HK-2 (cell line): ENCODE results near the gene RUVBL2.

Source experiments
- DNase-seq: peaks from one replicate; pipeline ENCODE4 v3.0.0-alpha.2; 2018; ENCODE audit not compliant: unreplicated experiment

The RUVBL2 gene

DNA sequence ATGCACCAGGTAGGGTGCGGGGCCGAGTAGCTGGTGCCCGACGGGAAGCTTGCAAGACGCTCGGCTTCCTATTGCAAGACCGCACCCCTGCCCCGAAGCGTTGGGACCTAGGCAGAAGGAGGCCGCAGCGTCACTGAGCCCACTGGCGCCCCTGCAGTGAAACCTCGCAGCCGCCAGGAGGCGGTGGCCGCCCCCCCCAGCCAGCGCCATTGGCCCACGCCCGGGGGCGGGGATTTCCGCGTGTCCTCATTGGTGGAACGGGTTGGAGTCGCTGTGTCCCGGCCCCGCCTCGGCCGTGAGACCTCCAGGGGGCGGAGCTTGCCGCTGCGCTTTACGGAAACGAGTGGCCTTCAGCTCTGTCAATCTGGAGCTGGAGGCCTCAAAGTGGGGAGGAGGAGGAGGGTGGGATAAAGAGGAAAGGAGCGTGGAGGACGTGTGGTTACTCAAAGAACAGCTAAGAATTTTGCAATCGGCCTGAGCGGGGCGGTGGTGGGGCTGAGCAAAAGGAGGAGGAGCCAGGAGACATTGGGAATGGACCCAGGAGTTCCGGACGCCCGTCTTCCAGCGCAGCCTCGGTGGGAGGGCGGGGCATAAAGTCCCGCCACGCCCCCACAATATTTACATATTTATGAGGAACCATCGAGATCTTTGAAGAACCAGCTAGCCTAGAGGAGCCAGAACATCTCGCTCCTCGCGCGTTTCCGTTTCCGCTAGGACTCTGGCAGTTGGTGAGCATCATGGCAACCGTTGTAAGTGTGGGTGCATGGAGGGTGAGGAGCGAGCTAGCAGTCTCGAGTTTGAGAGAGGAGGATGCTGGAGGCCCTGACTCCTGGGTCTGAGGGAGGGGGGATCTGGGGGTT is at the start of gene RUVBL2, which contains the start of gene GYS1:
Gene RUVBL2 (plus strand): TSS at position 713 of the 860 bp plus-strand sequence. CDS start 25 bp downstream, at position 738.
Gene GYS1 (minus strand): TSS at position 135 of the 860 bp plus-strand sequence. CDS start 197 bp downstream, outside the sequence.
- DNase-seq = peak; percentile 99

DNA sequence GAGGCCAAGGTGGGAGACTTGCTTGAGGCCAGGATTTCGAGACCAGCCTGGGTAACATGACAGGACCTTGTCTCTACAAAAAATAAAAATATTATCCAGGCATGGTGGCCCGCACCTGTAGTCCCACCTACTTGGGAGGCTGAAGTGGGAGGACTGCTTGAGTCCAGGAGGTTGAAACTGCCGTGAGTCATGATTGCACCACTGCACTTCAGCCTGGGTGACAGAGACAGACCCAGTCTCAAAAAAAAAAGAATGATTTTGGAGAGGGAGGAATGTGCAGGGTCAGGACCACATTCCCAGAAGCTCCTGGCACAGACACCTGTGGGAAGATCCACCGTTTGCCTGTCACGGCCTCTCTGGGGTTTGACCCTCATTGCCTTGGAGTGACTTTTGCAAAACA is 48.3 kb upstream of the RUVBL2 start:
- DNase-seq = no peak

DNA sequence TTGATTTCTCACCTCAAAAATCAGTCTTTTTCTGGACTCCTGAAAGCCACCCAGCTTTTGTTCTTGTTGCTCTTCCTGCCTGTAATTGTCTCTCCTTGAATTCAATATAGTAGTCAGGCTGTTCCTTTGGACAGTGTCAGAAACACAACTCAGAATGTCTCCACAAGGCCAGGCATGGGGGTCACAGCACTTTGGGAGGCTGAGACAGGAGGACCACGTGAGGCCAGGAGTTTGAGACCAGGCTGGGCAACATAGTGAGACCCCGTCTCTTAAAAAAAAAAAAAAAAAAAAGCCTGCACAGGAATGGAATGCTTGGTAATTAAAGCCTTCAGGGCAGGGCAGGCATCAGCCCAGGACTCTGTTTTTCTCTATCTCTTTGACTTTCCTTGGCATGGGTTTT is 47.9 kb upstream of the RUVBL2 start:
- DNase-seq = no peak

DNA sequence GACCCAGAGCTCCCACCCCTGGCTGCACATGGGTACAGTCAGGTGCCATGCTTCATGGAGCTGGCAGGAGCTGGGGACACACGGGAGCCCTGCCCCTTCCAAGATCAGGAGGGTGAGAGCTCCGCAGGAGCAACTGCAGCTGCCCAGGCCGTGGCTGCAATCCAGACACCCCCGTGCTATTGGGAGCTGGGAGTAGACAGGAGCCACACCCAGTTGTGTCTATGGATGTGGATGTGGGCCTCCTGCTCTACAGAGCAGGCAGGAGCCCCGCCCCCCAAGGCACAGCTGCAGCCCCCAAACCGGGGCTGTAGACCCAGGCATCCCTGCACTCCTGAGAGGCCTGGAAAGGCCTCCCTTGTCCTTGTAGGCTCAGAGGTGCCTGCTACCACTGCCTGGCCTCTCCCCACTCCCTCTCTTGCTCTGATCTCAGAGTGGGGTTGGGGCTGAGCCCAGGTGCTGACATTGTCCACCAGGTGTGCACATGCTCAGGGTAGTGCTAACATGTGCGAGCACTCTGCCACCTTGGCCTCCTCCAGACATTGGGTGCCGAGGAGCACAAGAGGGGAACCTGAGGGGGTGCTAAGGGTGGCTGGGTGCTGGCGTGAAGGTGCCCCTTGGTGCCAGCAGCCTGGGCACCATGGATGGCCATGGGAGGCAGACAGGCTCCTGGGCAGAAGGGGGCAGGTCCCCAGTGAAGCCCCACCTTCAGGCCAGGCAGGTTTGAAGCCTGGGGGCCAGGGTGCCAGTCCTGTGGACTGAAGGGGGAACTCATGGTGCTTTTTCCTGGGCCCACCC is 47.0 kb upstream of the RUVBL2 start:
- no peak for DNase-seq

DNA sequence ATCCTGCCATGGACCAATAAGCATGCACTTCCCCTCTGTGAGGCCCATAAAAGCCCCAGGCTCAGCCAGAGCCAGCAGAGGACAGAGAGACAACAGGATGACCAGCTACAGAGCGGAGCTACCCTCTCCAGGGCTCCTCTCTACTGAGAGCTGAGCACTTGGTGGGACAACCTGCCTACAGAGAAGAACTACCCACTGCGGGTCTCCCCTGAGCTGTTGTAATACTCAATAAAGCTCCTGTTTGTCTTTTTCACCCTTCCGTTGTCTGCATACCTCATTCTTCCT is 46.5 kb upstream of the RUVBL2 start:
- DNase-seq = no peak

DNA sequence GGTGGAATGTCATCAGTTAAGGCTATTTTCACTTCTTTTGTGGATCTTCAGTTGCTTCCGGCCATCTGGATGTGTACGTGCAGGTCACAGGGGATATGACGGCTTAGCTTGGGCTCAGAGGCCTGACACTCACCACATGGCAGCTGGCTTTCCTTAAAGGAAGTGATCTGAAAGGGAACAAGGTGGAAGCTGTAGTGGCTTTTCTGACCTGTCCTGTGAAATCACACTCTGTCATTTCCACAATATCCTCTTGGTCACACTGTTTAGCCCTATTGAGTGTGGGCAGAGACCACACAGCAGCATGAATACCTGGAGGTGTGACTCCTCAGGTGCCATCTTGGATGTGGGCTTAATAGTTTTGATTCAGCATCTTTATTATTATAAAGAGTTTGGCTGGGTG is 43.5 kb upstream of the RUVBL2 start:
- no peak for DNase-seq

DNA sequence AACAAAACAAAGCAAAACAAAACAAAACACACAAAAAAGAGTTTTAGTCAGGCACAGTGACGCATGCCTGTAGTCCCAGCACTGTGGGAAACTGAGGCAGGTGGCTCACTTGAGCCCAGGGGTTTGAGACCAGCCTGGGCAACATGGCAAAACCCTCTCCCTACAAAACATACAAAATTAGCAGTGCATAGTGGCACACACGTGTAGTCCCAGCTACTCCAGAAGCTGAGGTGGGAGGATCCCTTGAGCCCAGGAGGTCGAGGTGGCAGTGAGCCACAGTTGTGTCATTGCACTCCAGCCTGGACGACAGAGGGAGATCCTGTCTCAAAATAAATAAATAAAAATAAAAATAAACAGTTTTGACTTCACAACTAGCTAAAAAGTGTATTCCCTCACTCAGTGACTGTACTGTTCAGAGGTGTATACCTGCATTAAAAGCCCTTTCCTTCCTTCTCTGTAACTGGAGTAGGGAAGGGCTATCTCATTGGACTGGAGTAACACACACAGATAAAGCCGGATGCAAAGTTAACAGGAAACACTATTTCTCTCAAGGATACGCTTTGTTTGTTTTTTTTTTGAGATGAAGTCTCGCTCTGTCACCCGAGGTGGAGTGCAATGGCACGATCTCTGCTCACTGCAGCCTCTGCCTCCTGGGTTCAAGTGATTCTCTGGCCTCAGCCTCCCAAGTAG is 42.7 kb upstream of the RUVBL2 start:
- no peak for DNase-seq

DNA sequence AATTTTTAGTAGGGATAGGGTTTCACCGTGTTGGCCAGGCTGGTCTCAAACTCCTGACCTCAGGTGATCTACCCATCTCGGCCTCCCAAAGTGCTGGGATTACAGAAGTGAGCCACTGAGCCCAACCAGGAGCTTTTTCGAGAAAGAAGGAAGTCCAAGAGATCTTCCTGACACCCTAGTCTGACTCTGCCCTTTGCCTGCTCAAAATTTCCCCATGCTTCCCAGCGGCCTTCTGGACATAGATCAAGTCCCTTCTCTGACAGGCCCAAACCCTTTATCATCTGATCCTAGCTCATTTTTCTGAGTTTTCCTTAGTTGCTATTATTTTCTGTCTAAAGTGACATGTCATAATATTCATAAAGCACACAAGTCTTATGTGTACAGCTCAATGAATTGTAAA is 40.5 kb upstream of the RUVBL2 start:
- no peak for DNase-seq

DNA sequence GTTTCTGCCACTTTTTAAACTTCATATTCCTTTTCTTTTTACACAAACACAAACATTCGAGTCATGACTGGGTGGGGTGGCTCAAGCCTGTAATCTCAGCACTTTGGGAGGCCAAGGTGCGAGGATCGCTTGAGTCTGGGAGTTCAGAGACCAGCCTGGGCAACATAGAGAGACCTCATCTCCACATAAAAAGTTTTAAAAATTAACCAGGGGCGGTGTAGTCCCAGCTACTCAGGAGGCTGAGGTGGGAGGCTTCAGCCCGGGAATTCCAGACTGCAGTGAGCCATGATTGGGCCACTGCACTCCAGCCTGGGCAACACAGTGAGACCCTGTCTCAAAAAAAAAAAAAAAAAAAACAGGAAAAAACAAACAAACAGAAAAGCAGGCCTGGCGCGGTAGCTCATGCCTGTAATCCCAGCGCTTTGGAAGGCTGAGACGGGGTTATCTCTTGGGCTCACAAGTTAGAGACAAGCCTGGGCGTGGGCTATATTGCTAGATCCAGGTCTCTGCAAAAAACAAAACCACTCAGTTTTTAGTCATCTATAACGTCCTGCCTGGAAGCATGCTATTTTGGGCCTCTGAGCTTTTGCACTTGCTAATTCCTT is 39.6 kb upstream of the RUVBL2 start:
- DNase-seq = no peak

DNA sequence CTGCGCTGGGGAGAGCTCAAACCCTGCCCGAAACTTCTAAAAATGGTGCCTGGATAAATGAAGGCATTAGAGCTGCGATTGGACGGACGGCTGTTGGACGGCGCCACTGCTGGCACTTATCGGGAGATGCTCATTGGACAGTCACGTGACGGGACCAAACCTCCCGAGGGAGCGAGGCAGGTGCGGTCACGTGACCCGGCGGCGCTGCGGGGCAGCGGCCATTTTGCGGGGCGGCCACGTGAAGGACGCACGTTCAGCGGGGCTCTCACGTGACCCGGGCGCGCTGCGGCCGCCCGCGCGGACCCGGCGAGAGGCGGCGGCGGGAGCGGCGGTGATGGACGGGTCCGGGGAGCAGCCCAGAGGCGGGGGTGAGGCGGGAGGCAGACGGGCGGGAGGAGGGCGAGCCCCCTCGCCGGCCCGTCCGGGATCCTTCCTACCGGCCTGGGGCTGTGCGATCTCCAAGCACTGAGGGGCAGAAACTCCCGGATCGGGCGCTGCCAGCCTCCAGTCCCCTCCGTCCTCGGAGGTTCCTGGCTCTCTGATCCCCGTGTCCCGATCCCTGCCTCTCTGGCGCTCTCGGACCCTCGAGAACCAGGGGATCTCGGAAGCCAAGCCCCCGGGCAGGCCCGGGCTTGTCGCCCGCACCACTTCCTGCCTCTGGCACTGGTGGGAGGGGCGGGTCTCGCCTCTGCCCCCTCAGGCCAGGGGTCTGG is 38.9 kb upstream of the RUVBL2 start, which contains the start of gene BAX:
Gene BAX (plus strand): TSS at position 281 of the 713 bp plus-strand sequence. CDS start 54 bp downstream, at position 335.
- DNase-seq = peak; percentile 96

DNA sequence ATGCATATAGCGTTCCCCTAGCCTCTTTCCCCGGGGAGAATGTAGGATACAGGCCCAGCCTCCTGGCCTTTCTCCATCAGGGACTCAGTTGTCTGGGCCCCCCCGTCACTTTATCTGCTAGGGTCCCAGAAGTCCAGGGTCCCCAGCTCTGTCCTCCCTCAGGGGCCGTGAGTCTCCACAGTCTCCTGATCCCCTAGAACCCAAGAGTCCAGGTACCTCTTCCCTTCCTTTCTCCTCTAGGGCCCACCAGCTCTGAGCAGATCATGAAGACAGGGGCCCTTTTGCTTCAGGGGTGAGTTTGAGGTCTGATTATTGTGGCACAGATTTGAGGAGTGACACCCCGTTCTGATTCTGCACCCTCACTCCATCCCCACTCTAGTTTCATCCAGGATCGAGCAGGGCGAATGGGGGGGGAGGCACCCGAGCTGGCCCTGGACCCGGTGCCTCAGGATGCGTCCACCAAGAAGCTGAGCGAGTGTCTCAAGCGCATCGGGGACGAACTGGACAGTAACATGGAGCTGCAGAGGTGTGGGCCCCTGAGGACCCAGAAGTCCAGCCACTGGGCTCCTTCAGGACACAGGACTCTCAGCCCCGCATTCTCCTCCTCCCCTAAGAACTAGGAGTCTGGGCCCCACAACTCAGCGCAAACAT is 38.3 kb upstream of the RUVBL2 start:
- no peak for DNase-seq

DNA sequence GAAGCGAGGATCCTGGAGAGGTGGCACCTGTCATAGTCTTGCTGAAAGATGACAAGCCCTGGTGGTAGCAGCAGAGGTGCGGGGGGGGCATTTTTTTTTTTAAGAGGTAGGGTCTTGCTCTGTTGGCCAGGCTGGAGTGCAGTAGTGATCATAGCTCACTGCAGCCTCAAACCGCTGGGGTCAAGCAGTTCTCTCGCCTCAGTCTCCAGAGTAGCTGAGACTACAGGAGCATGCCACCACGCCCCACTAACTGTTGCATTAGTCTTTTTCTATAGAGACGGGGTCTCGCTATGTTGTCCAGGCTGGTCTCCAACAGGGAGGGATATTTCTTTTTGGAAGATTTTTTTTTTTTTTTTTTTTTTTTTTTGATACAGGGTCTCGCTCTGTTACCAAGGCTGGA is 35.7 kb upstream of the RUVBL2 start:
- DNase-seq = no peak

DNA sequence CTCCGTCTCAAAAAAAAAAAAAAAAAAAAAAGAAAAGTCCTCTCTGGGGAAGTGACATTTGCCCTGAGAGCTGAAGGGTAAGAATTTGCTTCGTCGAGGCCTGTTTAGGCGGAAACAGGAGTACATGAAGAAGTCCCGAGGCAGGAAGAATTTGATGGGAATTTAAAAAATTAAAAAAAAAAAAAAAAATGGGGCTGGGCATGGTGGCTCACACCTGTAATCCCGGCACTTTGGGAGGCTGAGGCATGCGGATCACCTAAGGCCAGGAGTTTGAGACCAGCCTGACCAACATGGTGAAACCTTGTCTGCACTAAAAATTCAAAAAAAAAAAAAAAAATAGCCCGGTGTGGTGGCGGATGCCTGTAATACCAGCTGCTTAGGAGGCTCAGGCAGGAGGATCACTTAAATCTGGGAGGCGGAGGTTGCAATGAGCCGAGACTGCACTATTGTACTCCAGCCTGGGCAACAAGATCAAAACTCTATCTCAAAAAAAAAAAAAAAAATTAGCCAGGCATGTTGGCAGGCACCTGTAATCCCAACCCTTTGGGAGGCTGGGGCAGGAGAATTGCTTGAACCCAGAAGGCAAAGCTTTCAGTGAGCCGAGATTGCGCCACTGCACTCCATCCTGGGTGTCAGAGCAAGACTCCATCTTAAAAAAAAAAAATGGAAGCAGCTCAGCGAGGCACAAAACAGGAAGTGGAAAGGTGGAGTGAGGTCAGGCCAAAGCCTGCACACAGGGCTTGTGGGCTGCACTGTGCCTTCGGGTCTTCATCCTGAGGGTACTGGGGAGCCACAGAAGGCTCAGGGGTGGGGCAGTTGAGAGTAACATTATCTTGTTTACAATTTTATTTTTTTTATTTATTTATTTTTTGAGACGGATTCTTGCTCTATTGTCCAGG is 34.1 kb upstream of the RUVBL2 start:
- no peak for DNase-seq

DNA sequence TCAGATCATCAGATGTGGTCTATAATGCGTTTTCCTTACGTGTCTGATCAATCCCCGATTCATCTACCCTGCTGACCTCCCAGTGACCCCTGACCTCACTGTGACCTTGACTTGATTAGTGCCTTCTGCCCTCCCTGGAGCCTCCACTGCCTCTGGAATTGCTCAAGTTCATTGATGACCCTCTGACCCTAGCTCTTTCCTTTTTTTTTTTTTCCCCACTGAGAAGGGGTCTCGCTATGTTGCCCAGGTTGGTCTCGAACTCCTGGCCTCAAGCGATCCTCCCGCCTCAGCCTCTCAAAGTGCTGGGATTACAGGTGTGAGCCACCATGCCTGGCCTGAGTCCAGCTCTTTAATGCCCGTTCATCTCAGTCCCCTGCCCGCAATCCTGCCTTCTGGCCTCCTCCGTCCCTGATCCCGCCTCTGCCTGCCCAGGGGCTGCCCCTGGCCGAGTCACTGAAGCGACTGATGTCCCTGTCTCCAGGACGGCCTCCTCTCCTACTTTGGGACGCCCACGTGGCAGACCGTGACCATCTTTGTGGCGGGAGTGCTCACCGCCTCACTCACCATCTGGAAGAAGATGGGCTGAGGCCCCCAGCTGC is 32.5 kb upstream of the RUVBL2 start:
- peak; percentile 68 for DNase-seq

DNA sequence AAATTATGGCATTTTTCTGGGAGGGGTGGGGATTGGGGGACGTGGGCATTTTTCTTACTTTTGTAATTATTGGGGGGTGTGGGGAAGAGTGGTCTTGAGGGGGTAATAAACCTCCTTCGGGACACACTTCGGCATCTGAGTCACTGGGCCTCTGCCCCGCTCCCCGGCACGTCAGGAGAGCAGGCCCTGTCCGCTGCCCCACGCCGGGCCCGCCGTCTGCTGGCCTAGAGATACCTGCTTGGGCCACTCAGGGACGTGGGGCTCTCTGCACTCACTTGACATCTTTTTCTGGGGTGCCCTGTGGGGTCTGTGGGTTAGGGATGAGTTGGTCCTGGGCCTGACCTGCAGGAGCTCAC is 32.0 kb upstream of the RUVBL2 start:
- no peak for DNase-seq

DNA sequence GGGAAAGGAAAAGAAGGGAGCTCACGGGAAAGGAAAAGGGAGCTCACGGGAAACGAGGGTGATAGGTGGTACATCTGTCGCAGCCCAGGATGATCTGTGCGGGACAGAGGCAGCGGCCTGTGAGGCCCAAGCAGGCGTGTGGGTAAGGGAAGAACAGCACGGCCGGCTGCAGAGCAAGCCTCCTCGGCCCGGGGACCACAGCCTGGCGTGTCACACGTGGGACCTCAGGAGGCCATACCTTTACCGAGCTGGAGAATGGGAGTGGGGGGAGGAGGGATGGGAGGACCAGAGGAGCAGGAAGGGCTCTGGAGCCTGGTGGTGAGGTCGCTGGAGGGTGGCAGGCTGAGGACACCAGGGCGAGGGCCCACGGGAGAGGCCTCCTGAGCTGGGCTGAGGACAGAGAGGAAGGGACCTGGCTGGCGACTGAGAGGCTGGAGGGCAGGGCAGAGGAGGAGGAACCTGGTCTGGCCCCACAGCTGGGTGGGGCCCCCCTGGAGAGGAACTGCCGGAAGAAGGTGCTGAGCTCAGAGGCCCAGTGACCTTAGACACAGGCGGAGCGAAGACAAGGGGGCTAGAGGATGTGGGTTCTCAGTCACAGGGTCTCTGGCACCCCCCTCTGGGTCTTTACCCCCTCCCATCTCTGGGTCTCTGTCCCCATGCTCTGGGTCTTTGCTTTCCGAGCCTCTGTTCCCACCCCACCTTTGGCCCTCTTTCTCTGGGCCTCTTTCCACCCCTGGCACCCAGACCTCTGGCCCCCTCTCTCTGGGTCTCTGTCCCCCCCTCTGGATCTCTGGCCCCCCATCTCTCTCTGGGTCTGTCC is 31.4 kb upstream of the RUVBL2 start:
- peak; percentile 92 for DNase-seq

DNA sequence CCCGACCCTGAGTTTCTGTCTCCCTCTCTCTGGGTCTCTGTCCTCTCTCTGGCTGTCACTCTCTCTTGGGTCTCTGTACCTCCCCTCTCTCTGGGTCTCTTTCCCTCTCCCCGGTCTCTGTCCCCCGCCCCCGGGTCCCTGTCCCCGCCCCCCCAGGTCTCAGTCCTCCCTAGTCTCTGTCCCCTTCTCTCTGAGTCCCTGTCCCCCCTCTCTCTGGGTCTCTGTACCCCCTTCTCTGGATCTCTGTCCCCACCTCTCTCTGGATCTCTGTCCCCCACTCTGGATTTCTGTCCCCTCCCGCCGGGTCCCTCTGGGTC is 30.9 kb upstream of the RUVBL2 start:
- no peak for DNase-seq

DNA sequence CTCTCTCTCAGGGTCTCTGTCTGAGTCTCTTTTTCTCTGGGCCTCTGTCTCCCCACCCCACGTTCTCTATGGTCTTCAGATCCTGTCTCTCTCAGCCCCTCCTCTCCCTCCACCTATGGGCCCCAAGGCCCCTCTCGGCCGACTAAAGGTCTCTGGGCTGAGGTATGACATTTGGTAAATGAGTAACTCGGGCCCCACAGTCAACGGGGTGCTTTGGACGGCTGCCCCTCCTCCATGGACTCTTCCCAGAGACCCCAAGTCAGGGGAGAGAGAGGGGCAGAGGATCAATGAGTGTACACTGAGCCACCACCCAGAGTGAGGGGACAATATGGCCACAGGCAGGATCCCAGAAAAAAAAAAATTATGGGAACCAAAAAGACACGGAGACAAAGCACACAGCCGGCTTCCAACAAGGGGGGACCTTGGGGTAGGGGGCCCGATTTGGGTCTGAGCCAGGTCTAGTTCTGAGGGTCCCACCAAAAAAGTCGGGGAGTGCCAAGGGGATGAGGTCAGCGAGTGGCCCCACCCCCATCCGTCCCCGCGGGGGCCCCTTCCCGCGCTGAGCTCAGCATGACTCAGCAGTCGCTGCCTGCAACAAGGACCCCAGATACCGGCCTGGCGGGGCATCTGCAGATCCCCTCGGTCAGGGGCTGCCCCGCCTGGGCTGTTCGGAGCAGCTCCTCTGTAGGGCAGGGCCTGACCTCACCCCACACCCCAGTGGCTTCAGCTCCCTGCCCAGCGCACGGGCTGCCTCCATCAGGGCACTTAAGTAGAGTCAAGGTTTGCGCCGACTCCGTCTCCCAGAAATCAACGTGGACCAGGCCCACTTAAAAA is 30.1 kb upstream of the RUVBL2 start:
- DNase-seq = peak; percentile 92
